NCI-H2171 treated with DMSO at 0.1 percent for 48 hours (cell line): ENCODE results near the gene OLFML2B.

ENCODE experiments used
- DNase-seq: peaks from one replicate; lab custom pipeline; 2025; lab: John Stamatoyannopoulos, UW

Gene OLFML2B

DNA sequence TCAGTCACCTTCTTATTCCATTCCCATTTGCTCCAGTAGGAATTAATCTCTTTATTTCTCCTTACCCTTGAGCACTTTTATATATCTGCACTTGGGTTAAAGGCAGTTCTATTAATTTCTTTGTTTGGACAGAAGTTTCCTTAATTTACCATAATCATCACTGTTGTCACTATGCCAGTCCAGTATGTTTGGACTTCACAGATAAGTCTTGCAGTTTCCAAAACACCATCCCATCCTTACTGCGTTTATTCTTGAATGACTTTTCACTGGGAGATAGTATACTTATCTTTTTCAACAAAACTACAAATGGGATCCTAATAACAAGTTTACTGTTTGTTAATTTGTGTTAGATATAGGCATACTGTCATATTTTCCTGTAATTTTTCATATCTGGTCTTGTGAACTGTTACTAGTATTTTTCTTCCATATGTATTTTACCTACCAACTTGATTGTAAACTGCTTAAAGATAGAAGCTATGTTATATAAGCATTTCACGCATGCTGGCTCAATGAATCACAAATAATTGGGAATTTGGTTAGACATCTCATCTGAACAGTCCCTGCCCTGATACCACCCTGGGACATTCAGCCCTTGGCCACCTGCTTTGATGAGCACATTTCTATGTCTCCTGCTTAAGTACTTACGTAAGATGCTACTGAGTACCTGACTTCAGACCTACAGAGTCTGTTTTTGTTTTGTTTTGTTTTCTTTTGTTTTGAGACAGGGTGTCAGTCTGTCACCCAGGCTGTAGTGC is 78.2 kb downstream of the OLFML2B start:
- DNase-seq, result no peak

DNA sequence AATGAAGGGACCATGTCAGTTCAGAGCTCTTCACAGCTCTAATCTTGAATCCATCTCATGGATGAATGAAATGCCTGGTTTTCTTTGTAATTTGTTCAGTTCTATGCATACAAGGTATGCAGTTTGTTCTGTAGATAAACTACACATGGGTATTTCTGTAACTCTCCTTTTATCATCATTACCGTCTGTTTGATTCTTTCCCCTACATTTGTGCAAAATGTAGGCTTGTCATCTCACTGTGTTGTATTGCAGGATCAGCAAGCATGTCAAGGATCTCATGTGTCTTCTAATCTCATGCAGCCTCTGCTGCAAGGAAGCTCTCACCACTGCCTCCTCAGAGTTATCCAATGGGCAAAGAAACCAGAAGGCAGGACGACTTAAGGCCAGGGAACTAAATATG is 79.3 kb downstream of the OLFML2B start:
- no peak for DNase-seq

DNA sequence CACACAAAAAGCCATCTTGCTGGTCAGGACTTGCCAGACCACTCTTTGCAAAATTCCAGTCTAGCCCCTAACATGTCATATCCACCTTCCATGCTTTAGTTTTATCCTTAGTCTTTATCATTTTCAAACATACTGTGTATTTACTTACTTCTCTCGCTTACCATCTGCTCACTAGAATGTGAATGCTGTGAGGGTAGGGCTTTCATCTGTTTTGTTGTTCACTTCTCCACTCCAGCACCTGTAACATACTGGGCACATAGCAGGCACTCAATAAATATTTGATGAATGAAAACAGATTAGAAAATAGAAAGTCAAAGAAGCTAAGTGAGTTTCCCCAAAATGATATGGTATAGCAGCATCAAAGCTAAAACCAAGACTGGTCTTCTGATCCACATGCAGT is 79.9 kb downstream of the OLFML2B start:
- DNase-seq, result peak; percentile 50

DNA sequence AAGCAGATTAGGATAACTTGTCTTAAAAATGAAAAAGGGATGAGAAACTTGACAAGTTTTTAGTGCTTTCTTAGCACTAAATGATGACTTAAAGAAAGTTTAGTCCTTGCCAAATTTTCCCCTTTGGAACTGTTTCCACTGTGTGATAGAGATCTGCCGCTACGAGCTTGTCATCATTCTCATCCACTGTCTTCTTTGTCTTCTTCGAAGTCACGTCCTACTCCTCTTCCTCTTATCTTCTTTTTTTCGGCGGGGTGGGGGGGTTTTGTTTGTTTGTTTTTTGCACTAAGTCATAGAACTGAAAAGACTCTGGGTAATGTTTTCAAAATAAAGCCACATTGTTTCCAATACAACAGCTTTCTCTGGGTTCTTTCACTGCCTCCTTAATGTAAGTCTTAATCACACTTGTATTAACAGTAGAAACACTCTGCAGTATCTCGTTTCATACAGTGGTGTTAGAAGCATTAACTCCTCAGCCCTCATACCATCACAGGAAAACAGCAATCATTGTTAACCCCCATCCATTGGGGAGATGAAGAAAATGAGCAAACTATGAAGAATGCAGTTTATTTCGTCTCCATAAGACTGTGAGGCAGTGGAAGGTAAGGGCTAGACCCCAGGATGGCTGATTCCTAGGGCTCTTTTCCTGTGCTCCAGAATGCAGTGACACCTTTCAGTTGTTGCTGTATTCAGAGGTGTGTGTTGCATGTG is 81.8 kb downstream of the OLFML2B start:
- DNase-seq, result no peak

DNA sequence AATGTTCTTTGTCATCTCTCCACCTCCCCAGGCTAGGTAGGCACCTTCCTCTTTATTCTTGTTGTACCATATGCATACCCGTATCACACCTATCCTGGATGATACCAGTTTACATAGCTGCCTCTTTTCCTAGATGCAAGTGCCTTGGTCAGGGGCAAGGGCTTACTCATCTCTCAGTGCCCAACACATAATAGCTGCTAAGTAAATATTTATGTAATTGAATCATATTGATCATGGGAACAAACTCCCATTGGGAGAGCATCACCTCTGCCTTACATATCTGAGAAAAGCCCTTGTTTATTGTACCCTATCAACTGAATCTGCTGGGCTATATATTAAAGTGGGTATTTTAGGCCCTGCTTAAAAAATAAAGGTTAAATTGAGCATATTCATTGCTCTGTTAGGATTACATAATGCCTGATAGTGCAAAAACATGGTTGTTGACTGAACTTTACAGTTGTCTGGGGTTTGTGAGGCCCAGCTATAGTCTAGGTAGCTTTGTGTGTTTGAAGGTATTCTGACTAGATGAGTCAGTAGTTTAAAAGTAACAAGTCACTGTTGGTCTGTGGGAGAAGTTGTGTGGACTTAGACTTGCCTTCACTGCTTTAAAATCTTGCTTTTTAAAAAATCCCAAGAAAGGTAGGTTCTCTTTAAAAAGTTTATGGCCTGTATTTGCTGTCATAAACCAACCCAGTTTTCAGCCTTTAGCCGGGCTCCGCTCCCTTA is 82.6 kb downstream of the OLFML2B start:
- DNase-seq, result no peak

DNA sequence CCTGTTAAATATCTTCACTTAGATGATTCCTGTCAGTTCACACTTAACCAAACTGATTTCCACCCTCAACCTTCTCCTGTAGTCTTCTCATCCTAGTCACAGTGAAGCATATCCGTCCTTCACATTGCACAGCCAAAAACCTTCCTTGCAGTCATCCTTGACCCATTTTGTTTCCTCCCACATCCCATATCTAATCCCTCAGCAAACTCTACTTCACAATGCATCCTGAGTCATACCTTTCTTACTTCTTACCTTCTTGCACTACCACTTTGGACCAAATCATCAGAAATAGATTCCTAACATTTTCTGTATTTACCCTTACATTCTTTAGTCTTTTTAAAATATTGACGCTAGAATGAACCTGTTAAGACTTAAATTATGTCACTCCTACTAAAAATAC is 86.9 kb downstream of the OLFML2B start:
- DNase-seq, result no peak

DNA sequence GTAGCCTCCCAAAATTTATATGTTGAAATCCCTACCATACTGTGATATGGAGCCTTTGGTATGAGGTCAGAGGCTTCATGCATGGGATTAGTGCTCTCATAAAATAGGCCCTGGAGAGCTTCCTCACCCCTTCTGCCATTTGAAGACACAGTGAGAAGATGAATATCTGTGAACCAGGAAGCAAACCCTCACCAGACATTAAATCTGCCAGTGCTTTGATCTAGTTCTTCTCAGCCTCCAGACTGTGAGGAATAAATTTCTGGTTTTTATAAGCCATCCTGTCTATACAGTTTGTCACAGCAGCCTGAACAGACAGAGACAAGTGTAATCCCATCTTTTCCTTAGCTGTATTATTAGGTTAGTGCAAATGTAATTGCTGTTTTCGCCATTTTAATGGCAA is 88.4 kb downstream of the OLFML2B start:
- DNase-seq, result no peak

DNA sequence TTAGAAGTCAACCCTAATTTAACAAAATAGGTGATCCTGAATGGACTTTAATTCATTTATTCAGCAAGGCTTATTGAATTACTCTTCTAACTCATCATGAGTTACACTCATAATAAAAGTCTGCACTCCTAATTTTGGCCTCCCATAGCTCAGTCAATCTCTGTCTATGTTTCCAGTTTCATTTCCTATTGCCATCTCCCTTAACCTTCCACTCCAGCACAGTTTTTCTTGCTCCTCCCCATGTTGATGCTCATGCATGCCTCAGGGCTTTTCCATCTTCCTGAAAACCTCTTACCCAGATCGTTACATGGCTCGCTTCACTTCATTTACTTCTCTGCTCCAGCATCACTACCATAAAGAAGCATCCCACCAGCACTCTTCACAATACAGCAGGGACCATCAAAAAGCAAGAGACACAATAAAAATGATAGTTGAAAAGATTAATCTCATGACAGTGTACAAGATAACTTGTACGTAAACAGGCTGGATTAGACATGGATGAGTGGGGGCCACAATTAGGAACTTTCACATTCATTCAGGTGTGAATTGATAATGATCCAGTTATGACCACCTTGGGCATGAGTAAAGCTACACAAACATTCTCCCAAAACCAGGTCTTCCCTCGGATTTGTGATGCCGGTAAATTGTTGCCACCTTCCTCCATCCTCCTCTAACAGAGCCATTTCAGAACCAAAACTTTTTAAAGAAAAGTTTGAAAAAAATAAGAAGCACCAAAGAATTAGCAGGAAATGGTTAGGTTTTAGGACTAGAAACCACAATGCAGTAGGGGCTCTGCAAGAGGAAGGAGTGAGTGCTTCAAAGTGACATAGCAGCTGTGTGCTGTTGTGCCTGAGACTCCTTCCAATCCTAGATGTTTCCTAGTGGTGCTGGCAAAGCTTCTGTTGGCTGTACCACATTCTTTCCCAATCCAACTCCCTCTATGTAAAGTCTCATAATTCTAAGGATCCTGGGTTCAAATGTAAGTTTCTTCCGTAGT is 89.8 kb downstream of the OLFML2B start:
- no peak for DNase-seq
